ENCODE measurements around the gene COIL.

DNA sequence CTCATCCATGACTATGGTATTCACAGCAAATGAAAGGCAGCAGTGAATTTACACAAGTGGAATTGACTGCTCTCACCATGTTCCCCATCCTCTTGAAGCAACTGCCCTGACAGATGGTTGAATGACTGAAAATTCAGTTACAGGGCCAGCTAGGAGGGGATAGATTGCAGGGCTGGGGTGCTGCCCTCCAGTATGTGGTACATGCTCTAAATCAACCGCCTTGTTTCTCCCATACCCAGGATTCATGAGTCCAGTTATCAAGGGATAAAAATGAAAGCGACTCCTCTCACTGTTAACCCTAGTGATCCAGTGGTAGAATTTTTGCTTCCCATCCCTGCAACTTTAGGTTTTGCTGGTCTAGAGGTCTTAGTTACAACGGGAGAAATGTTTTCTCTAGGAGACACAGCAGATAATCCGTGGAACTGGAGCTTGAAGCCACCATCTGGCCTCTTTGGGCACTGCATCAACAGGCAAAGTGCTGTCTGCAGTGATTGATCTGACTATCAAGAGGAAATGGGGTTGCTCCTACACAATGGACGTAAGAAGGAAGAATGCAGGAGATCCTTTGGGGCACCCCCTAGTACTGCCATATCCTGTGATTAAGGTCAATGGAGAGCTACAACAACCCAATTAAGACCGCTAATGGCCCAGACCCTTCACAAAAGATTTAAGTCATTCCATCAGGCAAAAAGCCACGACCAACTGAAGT is 49.0 kb upstream of the COIL start:
- TF ChIP-seq GATA3 (IDR thresholded peaks at IDR 0.05; ENCODE audit: low read depth, low read length) (no peak), GATA2 (IDR thresholded peaks at IDR 0.05; ENCODE audit: low read depth, low read length) (no peak)

Data from SH-SY5Y (cell line).